Esophagus squamous epithelium (tissue), 5 donors: ENCODE data around the gene UBE2L3. TPM values are rescaled to one million over a fixed set of nuclear protein-coding genes. Genes with fewer than 3 reads are reported as not detected.
"Not testable (repeated sequence)": the region's sequence is repeated elsewhere in the genome, so short reads cannot be mapped to it uniquely, and the experiment has no call there.

Experiments used
- DNase-seq: peaks from one replicate; lab custom pipeline; 2025; lab: John Stamatoyannopoulos, UW
- H3K27ac ChIP-seq, 4 donors: fragments of 200-600 bp; sonication (generic); one replicate each; pipeline ENCODE4 v1.5.1; 2016 to 2019; ENCODE audit warnings: mild to moderate bottlenecking in 1 of 4
- H3K27me3 ChIP-seq, 4 donors: fragments of 200-600 bp; sonication (generic); 1 replicate in 3 of 4; 2 replicates in 1 of 4; pipeline versions ENCODE4 v1.5.1 to v1.6.0; 2017 to 2021; ENCODE audit warnings: antibody characterized with exemption in 1 of 4
- H3K36me3 ChIP-seq, 3 donors: fragments of 200-600 bp; sonication (generic); one replicate each; pipeline ENCODE4 v1.5.1; 2016 to 2019
- H3K4me1 ChIP-seq, 3 donors: fragments of 200-600 bp; sonication (generic); one replicate each; pipeline ENCODE4 v1.5.1; 2017 to 2019
- H3K4me3 ChIP-seq, 4 donors: fragments of 200-600 bp; sonication (generic); 1 replicate in 3 of 4; 2 replicates in 1 of 4; pipeline ENCODE4 v1.5.1; 2016 to 2019; ENCODE audit warnings: mild to moderate bottlenecking in 2 of 4, moderate library complexity in 1 of 4
- H3K9me3 ChIP-seq, 3 donors: fragments of 200-600 bp; sonication (generic); one replicate each; pipeline ENCODE4 v1.5.1; 2016 to 2019
- CTCF ChIP-seq, 6 experiments: fragments of 450-650 bp in 4 of 6; fragments of 200-600 bp in 2 of 6; sonication (generic) in 2 of 6; IDR thresholded peaks; one replicate each; pipeline ENCODE4 v1.5.1; 2016 to 2019; ENCODE audit warnings: antibody characterized with exemption in 6 of 6, mild to moderate bottlenecking in 4 of 6, moderate library complexity in 4 of 6
- POLR2A ChIP-seq, 4 donors: fragments of 450-650 bp; IDR thresholded peaks; one replicate each; pipeline ENCODE4 v1.6.1; 2017; ENCODE audit warnings: antibody characterized with exemption in 4 of 4, mild to moderate bottlenecking in 4 of 4, moderate library complexity in 3 of 4
- WGBS, 2 donors: methylation state at CpG; one replicate each; pipeline ENCODE4 v1.1.5; 2018; 5-methylcytosine and 5-hydroxymethylcytosine counted together
- intact Hi-C: fragments of 100-400 bp; cut with DNase I; formaldehyde crosslinking; loops from one replicate; pipeline ENCODE4 v1.15.0; 2022
- total RNA-seq, 4 donors: library from RNA; depleted of rRNA; stranded (reverse); fragments of >200 nt; gene quantifications; one replicate each; pipeline ENCODE4 v1.1.0, GENCODE V29; 2016
- donor health status: DM: yes; HTN: yes; CAD: no.

Gene UBE2L3
- total RNA-seq, 4 donors from 2014 or later: 34.7 to 53.8 (median 44.7) TPM

GRCh38 chr22:21633481-21633880 is 66.0 kb downstream of the UBE2L3 start:
- no peak overlapping the region for H3K27ac ChIP-seq
- peaks cover 0 to 1% (median 0%) of the 10 kb centered on the region in 3 donors for H3K36me3 ChIP-seq
- peaks cover 11 to 17% (median 12%) of the 10 kb centered on the region in 3 donors for H3K4me1 ChIP-seq
- intact Hi-C loops: no loop called here
- no peak for DNase-seq
- H3K4me3 ChIP-seq: no peak overlapping the region
- H3K9me3 ChIP-seq: no peaks in the 10 kb centered on the region
- TF ChIP-seq POLR2A (IDR thresholded peaks at IDR 0.05): no peak
- no peak for TF ChIP-seq CTCF (IDR thresholded peaks at IDR 0.05)
- no peaks in the 10 kb centered on the region for H3K27me3 ChIP-seq
- WGBS, 2 donors: 47 to 54% methylated on average over 3 of the region's 4 CpGs

GRCh38 chr22:21634081-21634480 is 66.6 kb downstream of the UBE2L3 start:
- H3K36me3 ChIP-seq: no peaks in the 10 kb centered on the region
- H3K27ac ChIP-seq: no peak overlapping the region
- WGBS, 2 donors: no CpG with 5 or more reads among the region's 16 CpGs
- peaks cover 5 to 11% (median 6%) of the 10 kb centered on the region in 3 donors for H3K4me1 ChIP-seq
- H3K27me3 ChIP-seq: no peaks in the 10 kb centered on the region
- H3K4me3 ChIP-seq: no peak overlapping the region
- TF ChIP-seq POLR2A (IDR thresholded peaks at IDR 0.05) (no peak), CTCF (IDR thresholded peaks at IDR 0.05) (no peak)
- intact Hi-C loops: no loop called here
- H3K9me3 ChIP-seq: no peaks in the 10 kb centered on the region
- DNase-seq: no peak

GRCh38 chr22:21634844-21635243 is 67.3 kb downstream of the UBE2L3 start:
- Histone ChIP-seq H3K36me3 (no peaks in the 10 kb centered on the region), H3K27me3 (no peaks in the 10 kb centered on the region), H3K4me1 (peaks cover 4 to 6% (median 4%) of the 10 kb centered on the region in 3 donors), H3K9me3 (no peaks in the 10 kb centered on the region), H3K4me3 (no peak overlapping the region), H3K27ac (no peak overlapping the region)
- WGBS, 2 donors: 60 to 94% methylated on average over 1 to 11 of the region's 19 CpGs
- intact Hi-C loops: no loop called here
- TF ChIP-seq CTCF (IDR thresholded peaks at IDR 0.05): no peak
- no peak for TF ChIP-seq POLR2A (IDR thresholded peaks at IDR 0.05)
- DNase-seq: no peak

GRCh38 chr22:21635771-21636510 is 68.4 kb downstream of the UBE2L3 start:
- H3K4me1 ChIP-seq: no peaks in the 10 kb centered on the region
- DNase-seq: no peak
- intact Hi-C loops: no loop called here
- no peaks in the 10 kb centered on the region for H3K36me3 ChIP-seq
- H3K27ac ChIP-seq: no peak overlapping the region
- H3K9me3 ChIP-seq: no peaks in the 10 kb centered on the region
- WGBS, 2 donors: 69 to 82% methylated on average over 5 to 11 of the region's 15 CpGs
- TF ChIP-seq POLR2A (IDR thresholded peaks at IDR 0.05) (no peak), CTCF (IDR thresholded peaks at IDR 0.05) (no peak)
- H3K4me3 ChIP-seq: no peak overlapping the region
- no peaks in the 10 kb centered on the region for H3K27me3 ChIP-seq

- H3K9me3 ChIP-seq: no peaks in the 10 kb centered on the region
- no peak for TF ChIP-seq CTCF (IDR thresholded peaks at IDR 0.05)
- no peak for TF ChIP-seq POLR2A (IDR thresholded peaks at IDR 0.05)
- DNase-seq: no peak
- no peak overlapping the region for H3K27ac ChIP-seq
- 80 to 98% methylated on average over 1 to 7 of the region's 17 CpGs for WGBS, 2 donors
- H3K4me1 ChIP-seq: peaks cover 5 to 7% (median 6%) of the 10 kb centered on the region in 3 donors
- H3K4me3 ChIP-seq: no peak overlapping the region
- no peaks in the 10 kb centered on the region for H3K36me3 ChIP-seq
- no peaks in the 10 kb centered on the region for H3K27me3 ChIP-seq
- intact Hi-C loops: no loop called here
Measured at GRCh38 chr22:21636629-21637218, 69.2 kb downstream of the UBE2L3 start.

- H3K9me3 ChIP-seq, H3K36me3 ChIP-seq, H3K27ac ChIP-seq, DNase-seq, intact Hi-C loops, H3K27me3 ChIP-seq, H3K4me3 ChIP-seq: not testable (repeated sequence)
- H3K4me1 ChIP-seq: peaks cover 5 to 11% (median 7%) of the 10 kb centered on the region in 3 donors
- 79 to 97% methylated on average over 2 of the region's 2 CpGs for WGBS, 2 donors
Measured at GRCh38 chr22:21637450-21637849, 69.9 kb downstream of the UBE2L3 start.
